Stimulated activated CD4-positive, alpha-beta T cell treated with anti-CD3 and anti-CD28 coated beads, TNF-alpha, amount 100 ng/mL, for 1 hour (primary cell): ENCODE measurements around the gene POR.
"Not testable (repeated sequence)": the region's sequence is repeated elsewhere in the genome, so short reads cannot be mapped to it uniquely, and the experiment has no call there.

Experiments used
- DNase-seq, 3 donors: peaks; one replicate each; pipeline ENCODE4 v3.0.0-alpha.2; 2020; ENCODE audit warnings: low read depth in 3 of 3, low spot score in 1 of 3

Gene POR

GRCh38 chr7:76016191-76016947 lies 101.4 kb downstream of the POR start:
- DNase-seq, result no peak

GRCh38 chr7:76018520-76018919 lies 103.6 kb downstream of the POR start:
- not testable (repeated sequence) for DNase-seq

GRCh38 chr7:76020031-76020714 lies 105.2 kb downstream of the POR start:
- DNase-seq, result peak; percentile 10 to 67 (median 52)

GRCh38 chr7:76022026-76022780 lies 107.2 kb downstream of the POR start:
- no peak for DNase-seq

- DNase-seq, result no peak
Observed at GRCh38 chr7:76023002-76023401, 108.0 kb downstream of the POR start.

- DNase-seq, result not testable (repeated sequence)
Observed at GRCh38 chr7:76029682-76030081, 114.7 kb downstream of the POR start.

- no peak for DNase-seq
Observed at GRCh38 chr7:76031964-76032363, 117.0 kb downstream of the POR start.
